K562 (cell line): Measurements from ENCODE around the gene ATP6V1G2. TPM values are rescaled to one million over a fixed set of nuclear protein-coding genes. Genes with fewer than 3 reads are reported as not detected.

Experiments
- BRD9 ChIP-seq: fragments of 450-650 bp; IDR thresholded peaks from 2 replicates; pipeline ENCODE4 v1.6.1; 2018; ENCODE audit warnings: low read depth; ENCODE audit not compliant: partially characterized antibody
- ILF3 ChIP-seq: fragments of 450-650 bp; IDR thresholded peaks from 2 replicates; pipeline ENCODE4 v1.6.1; 2018; ENCODE audit warnings: antibody characterized with exemption, mild to moderate bottlenecking, moderate library complexity, borderline replicate concordance
- KDM1A ChIP-seq, 2 experiments: fragments of 450-650 bp; IDR thresholded peaks; 2 replicates each; pipeline ENCODE4 v1.6.1; 2016; ENCODE audit warnings: mild to moderate bottlenecking in 2 of 2
- MTA1 ChIP-seq: fragments of 450-650 bp; IDR thresholded peaks from 2 replicates; pipeline ENCODE4 v1.6.1; 2017; ENCODE audit warnings: borderline replicate concordance
- OTX1 ChIP-seq: fragments of 450-650 bp; formaldehyde crosslinking; IDR thresholded peaks from 2 replicates; pipeline ENCODE4 v1.4.0; 2022; ENCODE audit warnings: mild to moderate bottlenecking
- RNF2 ChIP-seq: sonication (generic); IDR thresholded peaks from 2 replicates; pipeline ENCODE4 v1.6.1; 2016
- SOX6 ChIP-seq: fragments of 450-650 bp; IDR thresholded peaks from 2 replicates; pipeline ENCODE4 v1.6.1; 2014; ENCODE audit warnings: mild to moderate bottlenecking
- STAT6 ChIP-seq: sonication (generic); formaldehyde crosslinking; IDR thresholded peaks from 2 replicates; pipeline ENCODE4 v1.8.1; 2023; ENCODE audit warnings: mild to moderate bottlenecking, missing genetic modification reagents
- TAL1 ChIP-seq: fragments of 450-650 bp; IDR thresholded peaks from 2 replicates; pipeline ENCODE4 v1.6.1; 2016; ENCODE audit warnings: mild to moderate bottlenecking
- TRIM25 ChIP-seq: fragments of 450-650 bp; IDR thresholded peaks from 2 replicates; pipeline ENCODE4 v1.7.0; 2016; ENCODE audit warnings: borderline replicate concordance
- XRCC3 ChIP-seq: fragments of 450-650 bp; IDR thresholded peaks from 2 replicates; pipeline ENCODE4 v1.6.1; 2017; ENCODE audit warnings: mild to moderate bottlenecking, moderate library complexity
- XRCC5 ChIP-seq: fragments of 200-400 bp; formaldehyde crosslinking; IDR thresholded peaks from 2 replicates; pipeline ENCODE4 v1.6.1; 2017; ENCODE audit warnings: low read depth, mild to moderate bottlenecking, low read length
- ZNF165 ChIP-seq: fragments of 250-450 bp; sonication (Bioruptor Pico); IDR thresholded peaks from 2 replicates; pipeline ENCODE4 v1.4.0; 2020; ENCODE audit warnings: borderline replicate concordance
- ZNF217 ChIP-seq: sonication (generic); formaldehyde crosslinking; IDR thresholded peaks from 2 replicates; pipeline ENCODE4 v1.8.0; 2022; ENCODE audit warnings: mild to moderate bottlenecking, missing genetic modification reagents
- ZNF311 ChIP-seq: fragments of 250-450 bp; sonication (Bioruptor Pico); IDR thresholded peaks from 2 replicates; pipeline ENCODE4 v1.4.0; 2020; ENCODE audit warnings: mild to moderate bottlenecking, moderate library complexity
- polyA plus RNA-seq, 8 experiments: library from polyadenylated mRNA; depleted of rRNA in 4 of 8; stranded (reverse) in 5 of 8; unstranded in 3 of 8; fragments of >200 nt; fragmentation: Nextera tagmentation in 2 of 8; fragmentation: Illumina TruSeq in 1 of 8; extraction: Ambion mirVana in 2 of 8; extraction: Trizol in 1 of 8; gene quantifications; 2 replicates each; pipeline versions ENCODE4 v1.2.1 to v1.2.3, GENCODE V29; 2011 to 2014; ENCODE audit warnings: inconsistent platforms in 1 of 8, missing spikeins in 1 of 8
- total RNA-seq, 7 experiments: library from RNA; depleted of rRNA in 6 of 7; stranded (reverse); fragments of >200 nt in 6 of 7; fragmentation: Illumina TruSeq in 2 of 7; extraction: Trizol in 2 of 7; gene quantifications; 2 replicates each; pipeline versions ENCODE4 v1.2.1 to v1.2.3, GENCODE V29; 2011 to 2021; ENCODE audit warnings: low replicate concordance in 1 of 7
- TF ChIP-seq, protein P1 (sequence below): fragments of 450-650 bp; formaldehyde crosslinking; IDR thresholded peaks from 2 replicates; pipeline ENCODE4 v1.4.0; 2022; ENCODE audit warnings: missing genetic modification characterization

Gene ATP6V1G2
- total and polyA plus RNA-seq, 9 of the 15 experiments (the other 6 are each of a cell fraction or from before 2014, with no cell fraction given), result 0.14 to 1.5 (median 0.33) TPM

GRCh38 chr6:31558631-31559500 is 12.5 kb upstream of the ATP6V1G2 start (continued):
- TF ChIP-seq, protein P1, sequence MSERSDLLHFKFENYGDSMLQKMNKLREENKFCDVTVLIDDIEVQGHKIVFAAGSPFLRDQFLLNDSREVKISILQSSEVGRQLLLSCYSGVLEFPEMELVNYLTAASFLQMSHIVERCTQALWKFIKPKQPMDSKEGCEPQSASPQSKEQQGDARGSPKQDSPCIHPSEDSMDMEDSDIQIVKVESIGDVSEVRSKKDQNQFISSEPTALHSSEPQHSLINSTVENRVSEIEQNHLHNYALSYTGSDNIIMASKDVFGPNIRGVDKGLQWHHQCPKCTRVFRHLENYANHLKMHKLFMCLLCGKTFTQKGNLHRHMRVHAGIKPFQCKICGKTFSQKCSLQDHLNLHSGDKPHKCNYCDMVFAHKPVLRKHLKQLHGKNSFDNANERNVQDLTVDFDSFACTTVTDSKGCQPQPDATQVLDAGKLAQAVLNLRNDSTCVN, result no peak
- TF ChIP-seq RNF2 (peak; percentile 94; the same call in 1 of the 2 replicates), OTX1 (no peak), ZNF311 (CRISPR knock-in tag) (no peak), SOX6 (0 out of 2 replicates have a peak, but pooled peaks have one; percentile 8), ZNF165 (CRISPR knock-in tag) (0 out of 2 replicates have a peak, but pooled peaks have one; percentile 16), ZNF217 (CRISPR knock-in tag) (no peak), MTA1 (peak; percentile 17; the same call in 1 of the 2 replicates), STAT6 (no peak), XRCC5 (no peak), TRIM25 (no peak), KDM1A (IDR thresholded peaks at IDR 0.05) (peak; percentile 19 to 50; a peak in 2 of 4 replicates), BRD9 (no peak), XRCC3 (no peak), TAL1 (no peak), ILF3 (no peak)
